Muscle of leg (tissue), 11 donors: ENCODE results near the gene UIMC1. TPM values are rescaled to one million over a fixed set of nuclear protein-coding genes. Genes with fewer than 3 reads are reported as not detected.
"Not testable (repeated sequence)": the region's sequence is repeated elsewhere in the genome, so short reads cannot be mapped to it uniquely, and the experiment has no call there.

Source experiments
- DNase-seq: peaks from one replicate; pipeline ENCODE4 v3.0.0; 2013
- H3K27ac ChIP-seq: one replicate; pipeline ENCODE4 v1.5.1; 2013; ENCODE audit warnings: mild to moderate bottlenecking, low read length, control low read depth
- H3K27me3 ChIP-seq: one replicate; pipeline ENCODE4 v1.6.1; 2013; ENCODE audit warnings: low read length; ENCODE audit not compliant: control insufficient read depth, insufficient read depth
- H3K36me3 ChIP-seq: one replicate; pipeline ENCODE4 v1.6.1; 2013; ENCODE audit warnings: low read length; ENCODE audit not compliant: control insufficient read depth, insufficient read depth
- H3K4me1 ChIP-seq: one replicate; pipeline ENCODE4 v1.6.1; 2013; ENCODE audit warnings: low read length; ENCODE audit not compliant: control insufficient read depth, insufficient read depth
- H3K4me3 ChIP-seq: one replicate; pipeline ENCODE4 v1.5.1; 2013; ENCODE audit warnings: low read length, control low read depth
- H3K9me3 ChIP-seq: replicated peaks from 2 replicates; pipeline ENCODE4 v1.6.1; 2013; ENCODE audit warnings: low read depth, low read length; ENCODE audit not compliant: control insufficient read depth
- WGBS: methylation state at CpG from one replicate; pipeline ENCODE4 v1.1.5; 2013; ENCODE audit warnings: missing lambda C conversion rate; ENCODE audit not compliant: insufficient coverage; 5-methylcytosine and 5-hydroxymethylcytosine counted together
- polyA plus RNA-seq, 8 donors: library from polyadenylated mRNA; unstranded; fragments of 120-200 nt; gene quantifications; one replicate each; pipeline versions ENCODE4 v1.2.1 to v1.2.3, GENCODE V29; 2013; ENCODE audit warnings: inconsistent platforms in 1 of 8, low replicate concordance in 1 of 8; ENCODE audit not compliant: insufficient read length in 8 of 8, insufficient read depth in 1 of 8
- total RNA-seq: library from RNA; stranded (reverse); fragments of 120-200 nt; gene quantifications from one replicate; pipeline ENCODE4 v1.2.4, GENCODE V29; 2013

UIMC1 gene
- total and polyA plus RNA-seq, 9 donors = 23.1 to 31.1 (median 28.3) TPM

GRCh38 chr5:176874198-176874780 is 132.3 kb downstream of the UIMC1 start:
- Histone ChIP-seq H3K27me3 (peaks cover 40% of the 10 kb centered on the region), H3K27ac (no peak overlapping the region), H3K4me3 (no peak overlapping the region), H3K4me1 (peaks cover 6% of the 10 kb centered on the region), H3K36me3 (no peaks in the 10 kb centered on the region), H3K9me3 (no peaks in the 10 kb centered on the region)
- DNase-seq = no peak
- WGBS = 62% methylated on average over 8 of the region's 20 CpGs

- Histone ChIP-seq H3K36me3 (no peaks in the 10 kb centered on the region), H3K27me3 (peaks cover 40% of the 10 kb centered on the region), H3K4me3 (no peak overlapping the region), H3K27ac (no peak overlapping the region), H3K9me3 (no peaks in the 10 kb centered on the region), H3K4me1 (peaks cover 6% of the 10 kb centered on the region)
- peak; percentile 78 for DNase-seq
- WGBS = 26% methylated on average over 16 of the region's 16 CpGs
Measured at GRCh38 chr5:176873541-176874172, 132.9 kb downstream of the UIMC1 start.

GRCh38 chr5:176873011-176873410 is 133.6 kb downstream of the UIMC1 start:
- 83% methylated on average over 1 of the region's 2 CpGs for WGBS

GRCh38 chr5:176872586-176872985 is 134.0 kb downstream of the UIMC1 start:
- WGBS = 57% methylated on average over 1 of the region's 2 CpGs
- not testable (repeated sequence) for H3K9me3 ChIP-seq

More at GRCh38 chr5:176873011-176873410, 133.6 kb downstream of the UIMC1 start:
- not testable (repeated sequence) for H3K4me1 ChIP-seq, H3K4me3 ChIP-seq, DNase-seq, H3K9me3 ChIP-seq, H3K36me3 ChIP-seq, H3K27ac ChIP-seq
- H3K27me3 ChIP-seq = peaks cover 43% of the 10 kb centered on the region

GRCh38 chr5:176870644-176871043 is 135.9 kb downstream of the UIMC1 start:
- not testable (repeated sequence) for H3K4me3 ChIP-seq, H3K9me3 ChIP-seq, DNase-seq, H3K27ac ChIP-seq, H3K36me3 ChIP-seq, H3K4me1 ChIP-seq
- 90% methylated on average over 4 of the region's 10 CpGs for WGBS
- peaks cover 46% of the 10 kb centered on the region for H3K27me3 ChIP-seq

More at GRCh38 chr5:176872586-176872985, 134.0 kb downstream of the UIMC1 start:
- not testable (repeated sequence) for H3K27ac ChIP-seq, H3K4me1 ChIP-seq, DNase-seq, H3K4me3 ChIP-seq, H3K36me3 ChIP-seq
- peaks cover 45% of the 10 kb centered on the region for H3K27me3 ChIP-seq

GRCh38 chr5:176870110-176870591 is 136.4 kb downstream of the UIMC1 start:
- 55% methylated on average over 17 of the region's 17 CpGs for WGBS
- H3K27me3 ChIP-seq = peaks cover 46% of the 10 kb centered on the region
- no peaks in the 10 kb centered on the region for H3K9me3 ChIP-seq
- H3K4me3 ChIP-seq = no peak overlapping the region
- DNase-seq = peak; percentile 31
- H3K36me3 ChIP-seq = no peaks in the 10 kb centered on the region
- H3K4me1 ChIP-seq = peaks cover 6% of the 10 kb centered on the region
- no peak overlapping the region for H3K27ac ChIP-seq

GRCh38 chr5:176869501-176870109 is 137.0 kb downstream of the UIMC1 start:
- Histone ChIP-seq H3K4me3 (no peak overlapping the region), H3K27ac (no peak overlapping the region), H3K27me3 (peaks cover 46% of the 10 kb centered on the region), H3K36me3 (no peaks in the 10 kb centered on the region), H3K4me1 (peaks cover 3% of the 10 kb centered on the region), H3K9me3 (no peaks in the 10 kb centered on the region)
- DNase-seq = no peak
- 77% methylated on average over 28 of the region's 38 CpGs for WGBS

GRCh38 chr5:176868731-176869130 is 137.8 kb downstream of the UIMC1 start:
- H3K4me1 ChIP-seq = no peaks in the 10 kb centered on the region
- no peak for DNase-seq
- no peak overlapping the region for H3K4me3 ChIP-seq
- WGBS = 87% methylated on average over 20 of the region's 20 CpGs
- H3K9me3 ChIP-seq = no peaks in the 10 kb centered on the region
- no peaks in the 10 kb centered on the region for H3K36me3 ChIP-seq
- H3K27ac ChIP-seq = no peak overlapping the region
- peaks cover 48% of the 10 kb centered on the region for H3K27me3 ChIP-seq

- Histone ChIP-seq H3K27ac (no peak overlapping the region), H3K9me3 (no peaks in the 10 kb centered on the region), H3K4me3 (no peak overlapping the region), H3K27me3 (peaks cover 52% of the 10 kb centered on the region), H3K4me1 (no peaks in the 10 kb centered on the region), H3K36me3 (no peaks in the 10 kb centered on the region)
- no peak for DNase-seq
- WGBS = 89% methylated on average over 14 of the region's 14 CpGs
Measured at GRCh38 chr5:176868126-176868525, 138.5 kb downstream of the UIMC1 start.

GRCh38 chr5:176866707-176867310 is 139.8 kb downstream of the UIMC1 start:
- Histone ChIP-seq H3K4me1 (no peaks in the 10 kb centered on the region), H3K27me3 (peaks cover 65% of the 10 kb centered on the region), H3K4me3 (no peak overlapping the region), H3K9me3 (no peaks in the 10 kb centered on the region), H3K27ac (no peak overlapping the region), H3K36me3 (no peaks in the 10 kb centered on the region)
- DNase-seq = no peak
- 34% methylated on average over 11 of the region's 16 CpGs for WGBS
